RKO (cell line): Measurements from ENCODE around the gene MSH2.

Experiments used
- DNase-seq: peaks from one replicate; pipeline ENCODE4 v3.0.0-alpha.2; 2016; ENCODE audit warnings: low spot score

MSH2 gene

GRCh38 chr2:47508641-47509040, 105.7 kb downstream of the MSH2 start:
- no peak for DNase-seq

- DNase-seq = no peak
These were observed 106.3 kb downstream of the MSH2 start for GRCh38 chr2:47509250-47509649.

- DNase-seq = no peak
These were observed 106.9 kb downstream of the MSH2 start for GRCh38 chr2:47509821-47510385.

DNA sequence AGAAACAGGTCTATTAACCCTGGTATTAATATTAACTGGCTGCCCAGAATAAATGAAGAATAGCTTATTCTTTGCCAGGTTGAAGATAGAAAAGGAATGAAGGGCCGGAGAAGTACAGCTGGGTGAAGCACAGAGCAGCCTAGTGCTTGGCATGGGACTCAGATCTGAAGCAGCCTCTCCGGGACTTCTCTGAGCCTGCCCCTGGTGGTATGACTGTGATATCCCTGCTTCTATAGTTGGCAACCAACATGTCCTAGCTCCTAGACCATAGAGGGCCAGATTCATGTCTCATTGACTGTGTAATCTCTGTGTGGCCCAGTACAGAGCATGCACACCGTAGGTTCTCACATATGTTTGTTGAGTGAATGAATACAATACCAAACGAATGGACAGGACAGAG, 107.8 kb downstream of the MSH2 start:
- peak; percentile 24 for DNase-seq

- peak; percentile 25 for DNase-seq
These were observed 109.7 kb downstream of the MSH2 start for GRCh38 chr2:47512581-47513083.

DNA sequence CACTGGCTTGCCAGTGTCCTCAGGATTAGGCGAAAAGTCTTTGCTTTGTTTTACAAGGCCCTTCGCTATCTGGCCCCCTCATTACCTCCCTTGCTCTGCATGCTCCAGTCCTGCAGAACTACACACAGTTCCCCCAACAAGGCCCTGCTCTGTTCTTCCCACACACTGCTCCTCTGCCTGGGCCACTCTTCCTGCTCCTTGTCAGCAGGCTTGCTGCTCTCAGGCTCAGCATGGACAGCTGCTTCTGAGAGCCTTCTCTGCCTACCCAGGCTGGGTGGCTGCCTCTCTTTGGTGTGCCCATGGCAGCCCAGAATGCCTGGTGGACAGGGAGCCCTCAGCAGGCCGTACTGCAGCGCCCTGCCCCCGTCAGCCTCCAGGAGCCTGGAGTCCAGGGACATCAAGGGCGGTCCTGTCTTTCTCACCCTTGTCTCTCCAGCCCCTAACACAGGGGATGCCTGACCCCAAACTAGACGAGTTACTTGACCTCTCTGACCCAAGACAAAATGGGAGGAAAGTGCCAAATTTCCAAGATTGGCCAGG, 111.1 kb downstream of the MSH2 start:
- DNase-seq = no peak

- DNase-seq = no peak
These were observed 113.6 kb downstream of the MSH2 start for GRCh38 chr2:47516360-47517104.

- no peak for DNase-seq
These were observed 115.7 kb downstream of the MSH2 start for GRCh38 chr2:47518497-47519146.

- DNase-seq = no peak
These were observed 116.2 kb downstream of the MSH2 start for GRCh38 chr2:47519147-47519537.

DNA sequence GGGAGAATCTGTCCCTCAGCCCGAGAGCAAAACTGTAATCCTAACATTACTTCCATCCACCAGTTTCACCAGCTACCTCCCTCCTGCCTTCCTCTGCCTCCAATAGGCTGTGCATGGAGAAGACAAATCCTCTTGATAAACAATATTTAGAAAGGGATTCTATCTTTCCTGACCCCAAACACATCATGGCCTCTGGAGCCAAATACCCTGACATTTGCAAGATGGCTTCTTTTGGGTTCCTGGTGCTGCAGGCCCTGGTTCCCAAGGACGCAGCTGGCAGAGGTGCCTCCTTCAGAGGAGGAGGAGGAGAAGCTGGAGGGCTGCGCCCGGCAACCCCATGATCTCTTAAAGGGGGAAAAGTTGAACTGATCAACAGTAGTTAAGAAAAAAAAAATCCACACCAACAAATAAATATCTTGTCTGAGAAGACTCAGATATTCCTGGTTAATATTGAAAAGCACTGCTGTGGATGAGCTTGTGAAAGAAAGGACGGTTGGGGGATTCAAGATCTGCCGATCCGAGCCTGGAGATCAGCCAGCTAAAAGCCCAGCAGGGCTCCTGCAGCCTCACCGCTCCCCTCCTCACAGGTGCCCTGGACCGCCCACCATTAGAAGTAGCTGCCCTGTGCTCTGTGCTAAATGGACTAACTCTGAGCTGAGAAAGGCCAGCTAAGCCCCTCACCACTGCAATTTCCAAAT, 116.8 kb downstream of the MSH2 start:
- no peak for DNase-seq

- DNase-seq = no peak
These were observed 117.3 kb downstream of the MSH2 start for GRCh38 chr2:47520302-47520630.

DNA sequence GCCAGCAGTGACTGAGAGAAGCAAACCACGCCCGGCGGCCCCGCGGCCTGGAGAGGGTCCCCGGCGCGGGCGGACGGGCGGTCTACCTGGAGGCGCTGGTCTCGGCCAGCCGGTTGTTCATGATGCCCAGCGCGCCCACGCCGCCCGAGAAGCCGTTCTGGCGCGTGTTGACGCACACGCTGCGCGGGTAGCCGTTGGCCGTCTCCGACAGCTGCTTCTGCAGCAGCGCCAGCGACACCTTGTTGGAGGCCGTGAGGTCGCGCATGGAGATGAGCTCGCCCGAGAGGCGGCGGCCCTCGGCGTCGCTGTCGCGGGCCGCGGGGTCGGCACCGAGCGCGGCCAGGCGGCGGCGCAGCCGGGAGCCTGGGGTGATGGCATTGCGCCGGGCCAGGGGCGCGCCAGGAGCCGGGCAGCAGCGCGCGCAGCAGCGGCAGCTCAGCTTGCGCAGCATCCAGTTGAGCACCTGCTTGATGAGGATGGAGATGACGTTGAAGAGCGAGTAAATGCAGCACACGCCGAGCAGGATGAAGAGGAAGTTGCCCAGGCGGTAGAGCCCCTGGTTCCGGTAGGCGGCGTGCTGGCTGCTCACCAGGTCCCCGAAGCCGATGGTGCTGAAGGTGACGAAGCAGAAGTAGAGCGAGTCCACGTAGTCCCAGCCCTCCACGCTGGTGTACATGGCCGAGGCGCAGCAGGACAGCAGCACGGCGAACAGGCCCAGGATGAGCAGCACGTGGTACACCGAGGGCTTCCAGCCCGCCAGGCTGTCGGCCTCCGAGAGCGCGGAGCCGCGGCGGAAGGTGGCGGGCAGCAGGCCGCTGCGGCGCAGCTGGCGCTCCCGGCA, 118.1 kb downstream of the MSH2 start:
- DNase-seq = no peak

- no peak for DNase-seq
These were observed 118.8 kb downstream of the MSH2 start for GRCh38 chr2:47521666-47522285.

DNA sequence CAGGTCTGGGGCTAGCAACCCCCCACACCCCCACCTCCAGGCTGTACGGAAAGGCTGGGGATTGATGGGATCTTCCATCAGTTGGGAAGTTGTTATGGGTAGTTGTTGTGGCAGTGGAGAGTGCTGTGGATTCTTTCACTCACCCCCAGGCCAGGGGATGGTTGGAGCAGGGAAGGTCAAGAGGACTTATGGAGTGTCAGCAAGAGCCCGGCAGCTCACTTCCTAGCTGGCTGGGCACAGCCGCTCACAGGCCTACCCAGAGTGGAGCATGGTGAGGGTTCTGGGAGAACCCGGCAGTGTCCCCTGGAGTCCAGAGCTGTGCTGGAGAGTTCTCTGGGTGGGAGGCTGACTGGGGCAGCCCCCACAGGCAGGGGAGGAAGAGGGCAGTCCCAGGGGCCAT, 122.2 kb downstream of the MSH2 start:
- no peak for DNase-seq

GRCh38 chr2:47528455-47528854, 125.5 kb downstream of the MSH2 start:
- no peak for DNase-seq

GRCh38 chr2:47528874-47529273, 125.9 kb downstream of the MSH2 start:
- DNase-seq = no peak

DNA sequence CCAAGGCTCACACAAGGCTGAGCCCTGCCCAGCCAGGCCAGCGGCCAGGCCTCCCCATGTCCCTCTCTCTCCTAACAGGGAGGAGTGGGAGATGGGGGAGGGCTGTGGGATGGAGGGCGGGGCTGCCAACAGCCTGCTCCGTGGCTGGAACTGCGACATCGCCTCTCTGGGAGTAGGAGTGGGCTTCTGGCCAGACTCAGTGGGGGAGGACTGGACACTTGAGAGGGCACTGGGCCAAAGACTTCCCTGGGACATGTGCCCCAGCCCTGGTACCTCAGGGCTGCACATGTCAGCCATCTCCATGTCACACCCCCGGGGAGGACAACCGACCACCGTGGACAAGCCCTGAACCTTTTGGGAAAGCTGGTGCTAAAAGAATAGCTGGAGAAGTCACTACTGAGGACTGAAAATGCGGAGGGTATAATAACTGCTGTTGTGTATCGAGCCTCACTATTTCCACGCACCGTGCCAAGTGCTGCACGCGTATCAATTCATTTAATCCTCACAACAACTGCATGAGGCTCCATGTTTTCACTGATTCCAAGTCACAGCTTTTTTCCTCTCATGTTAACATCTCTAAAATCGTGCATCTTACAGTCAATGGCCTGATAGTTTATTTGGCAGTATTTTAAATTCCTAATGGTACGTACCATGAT, 127.3 kb downstream of the MSH2 start:
- DNase-seq = no peak

- no peak for DNase-seq
These were observed 128.6 kb downstream of the MSH2 start for GRCh38 chr2:47531378-47532042.
